Esophagus (tissue), 2 donors: ENCODE results near the gene SENP6. TPM values are rescaled to one million over a fixed set of nuclear protein-coding genes. Genes with fewer than 3 reads are reported as not detected.

Experiments used
- H3K27ac ChIP-seq, 2 donors: one replicate each; pipeline ENCODE4 v1.5.1; 2013; ENCODE audit warnings: low read depth in 2 of 2, mild to moderate bottlenecking in 2 of 2, inconsistent platforms in 1 of 2, low read length in 1 of 2, moderate library complexity in 1 of 2
- H3K27me3 ChIP-seq, 2 donors: one replicate each; pipeline ENCODE4 v1.6.1; 2013; ENCODE audit warnings: low read length in 2 of 2, control low read depth in 1 of 2, mild to moderate bottlenecking in 1 of 2; ENCODE audit not compliant: insufficient read depth in 2 of 2, control insufficient read depth in 1 of 2
- H3K36me3 ChIP-seq, 2 donors: one replicate each; pipeline ENCODE4 v1.6.1; 2013; ENCODE audit warnings: low read length in 1 of 2; ENCODE audit not compliant: control insufficient read depth in 2 of 2, insufficient read depth in 2 of 2
- H3K4me1 ChIP-seq, 2 donors: one replicate each; pipeline ENCODE4 v1.6.1; 2013; ENCODE audit warnings: low read length in 1 of 2; ENCODE audit not compliant: control insufficient read depth in 2 of 2, insufficient read depth in 2 of 2
- H3K4me3 ChIP-seq, 2 donors: one replicate each; pipeline ENCODE4 v1.5.1; 2013; ENCODE audit warnings: low read length in 2 of 2, mild to moderate bottlenecking in 2 of 2, low read depth in 1 of 2, moderate library complexity in 1 of 2
- H3K9me3 ChIP-seq, 2 donors: one replicate each; pipeline ENCODE4 v1.6.1; 2013; ENCODE audit warnings: mild to moderate bottlenecking in 2 of 2, low read depth in 1 of 2, low read length in 1 of 2, moderate library complexity in 1 of 2; ENCODE audit not compliant: control insufficient read depth in 2 of 2, insufficient read depth in 1 of 2
- WGBS, 2 donors: extraction: QIAGEN DNeasy Blood & Tissue Kit; methylation state at CpG; one replicate each; pipeline ENCODE4 v1.1.7; 2013; 5-methylcytosine and 5-hydroxymethylcytosine counted together
- polyA plus RNA-seq, 2 donors: library from polyadenylated mRNA; stranded (reverse); fragments of 200-250 nt; gene quantifications; one replicate each; pipeline ENCODE4 v1.2.3, GENCODE V29; 2013
- donor health status: healthy with polysubstance abuse.
- donor health status: Bipolar disorder and iron deficiency.

The SENP6 gene
- polyA plus RNA-seq, 2 donors = 21.8 to 30.7 TPM

- H3K4me3 ChIP-seq = peak overlapping the region in 1 of 2 donors; percentile 35
- no peaks in the 10 kb centered on the region for H3K9me3 ChIP-seq
- peak overlapping the region in 1 of 2 donors; percentile 13 for H3K27ac ChIP-seq
- 72 to 79% methylated on average over 2 of the region's 2 CpGs for WGBS, 2 donors
- no peaks in the 10 kb centered on the region for H3K36me3 ChIP-seq
- H3K4me1 ChIP-seq = no peaks in the 10 kb centered on the region
- H3K27me3 ChIP-seq = peaks cover 0 to 2% of the 10 kb centered on the region in 2 donors
These were observed 149.8 kb downstream of the SENP6 start for GRCh38 chr6:75751443-75751842.

- Histone ChIP-seq H3K4me1 (peaks cover 0 to 2% of the 10 kb centered on the region in 2 donors), H3K4me3 (peak overlapping the region in 1 of 2 donors; percentile 41), H3K27ac (no peak overlapping the region), H3K27me3 (peaks cover 0 to 2% of the 10 kb centered on the region in 2 donors), H3K9me3 (no peaks in the 10 kb centered on the region), H3K36me3 (no peaks in the 10 kb centered on the region)
- 53 to 58% methylated on average over 3 of the region's 3 CpGs for WGBS, 2 donors
These were observed 150.7 kb downstream of the SENP6 start for GRCh38 chr6:75752365-75752764.

- H3K9me3 ChIP-seq = no peaks in the 10 kb centered on the region
- no peaks in the 10 kb centered on the region for H3K36me3 ChIP-seq
- 88 to 93% methylated on average over 5 of the region's 5 CpGs for WGBS, 2 donors
- no peaks in the 10 kb centered on the region for H3K27me3 ChIP-seq
- peaks cover 0 to 2% of the 10 kb centered on the region in 2 donors for H3K4me1 ChIP-seq
- no peak overlapping the region for H3K27ac ChIP-seq
- no peak overlapping the region for H3K4me3 ChIP-seq
These were observed 154.0 kb downstream of the SENP6 start for GRCh38 chr6:75755704-75756103.

GRCh38 chr6:75757295-75757694 lies 155.6 kb downstream of the SENP6 start:
- H3K9me3 ChIP-seq = no peaks in the 10 kb centered on the region
- H3K4me1 ChIP-seq = peaks cover 0 to 2% of the 10 kb centered on the region in 2 donors
- no peak overlapping the region for H3K27ac ChIP-seq
- H3K27me3 ChIP-seq = no peaks in the 10 kb centered on the region
- H3K36me3 ChIP-seq = no peaks in the 10 kb centered on the region
- WGBS, 2 donors = 82 to 84% methylated on average over 3 of the region's 3 CpGs
- H3K4me3 ChIP-seq = no peak overlapping the region

- Histone ChIP-seq H3K27me3 (no peaks in the 10 kb centered on the region), H3K4me3 (no peak overlapping the region), H3K27ac (no peak overlapping the region), H3K36me3 (no peaks in the 10 kb centered on the region), H3K9me3 (no peaks in the 10 kb centered on the region), H3K4me1 (peaks cover 0 to 2% of the 10 kb centered on the region in 2 donors)
- WGBS, 2 donors = 63 to 65% methylated on average over 5 of the region's 5 CpGs
These were observed 156.4 kb downstream of the SENP6 start for GRCh38 chr6:75758061-75758460.

GRCh38 chr6:75759207-75759606 lies 157.5 kb downstream of the SENP6 start:
- H3K27ac ChIP-seq = no peak overlapping the region
- H3K4me3 ChIP-seq = no peak overlapping the region
- no peaks in the 10 kb centered on the region for H3K9me3 ChIP-seq
- WGBS, 2 donors = 63 to 75% methylated on average over 5 of the region's 5 CpGs
- H3K4me1 ChIP-seq = peaks cover 0 to 2% of the 10 kb centered on the region in 2 donors
- no peaks in the 10 kb centered on the region for H3K36me3 ChIP-seq
- no peaks in the 10 kb centered on the region for H3K27me3 ChIP-seq

DNA sequence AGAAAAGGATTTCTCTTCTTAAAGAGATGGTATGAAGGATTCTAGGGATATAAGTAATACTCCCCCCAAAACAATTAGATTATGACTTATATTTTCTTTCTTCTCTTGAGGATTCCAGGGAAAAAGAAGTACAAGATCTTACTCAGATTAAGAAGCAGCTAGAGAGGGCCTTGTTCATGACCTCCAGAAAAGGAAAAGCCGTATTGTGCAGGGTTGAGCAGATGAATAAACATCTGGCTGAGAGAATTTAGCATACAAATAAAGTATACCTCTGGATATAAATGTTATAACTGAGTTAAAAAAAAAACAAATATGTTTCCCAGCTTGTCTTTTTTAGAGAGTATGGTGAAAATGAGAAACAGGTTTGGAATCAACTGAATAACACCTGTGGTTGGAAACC lies 158.6 kb downstream of the SENP6 start:
- Histone ChIP-seq H3K36me3 (no peaks in the 10 kb centered on the region), H3K4me1 (peaks cover 0 to 2% of the 10 kb centered on the region in 2 donors), H3K27me3 (no peaks in the 10 kb centered on the region), H3K9me3 (no peaks in the 10 kb centered on the region), H3K27ac (no peak overlapping the region), H3K4me3 (no peak overlapping the region)
- WGBS, 2 donors = 74 to 89% methylated on average over 1 of the region's 1 CpG

- H3K27ac ChIP-seq = no peak overlapping the region
- no peaks in the 10 kb centered on the region for H3K36me3 ChIP-seq
- 93 to 94% methylated on average over 1 of the region's 1 CpG for WGBS, 2 donors
These were observed 159.8 kb downstream of the SENP6 start for GRCh38 chr6:75761489-75761888.

GRCh38 chr6:75762063-75762462 lies 160.4 kb downstream of the SENP6 start:
- 91 to 98% methylated on average over 8 of the region's 8 CpGs for WGBS, 2 donors
- Histone ChIP-seq H3K4me3 (no peak overlapping the region), H3K27ac (no peak overlapping the region), H3K4me1 (peaks cover 0 to 2% of the 10 kb centered on the region in 2 donors), H3K9me3 (no peaks in the 10 kb centered on the region), H3K36me3 (no peaks in the 10 kb centered on the region), H3K27me3 (no peaks in the 10 kb centered on the region)

More at GRCh38 chr6:75761489-75761888, 159.8 kb downstream of the SENP6 start:
- Histone ChIP-seq H3K4me1 (peaks cover 0 to 2% of the 10 kb centered on the region in 2 donors), H3K27me3 (no peaks in the 10 kb centered on the region), H3K9me3 (no peaks in the 10 kb centered on the region), H3K4me3 (no peak overlapping the region)

GRCh38 chr6:75766387-75766786 lies 164.7 kb downstream of the SENP6 start:
- Histone ChIP-seq H3K9me3 (no peaks in the 10 kb centered on the region), H3K27ac (no peak overlapping the region), H3K36me3 (no peaks in the 10 kb centered on the region), H3K4me1 (no peaks in the 10 kb centered on the region), H3K4me3 (no peak overlapping the region), H3K27me3 (no peaks in the 10 kb centered on the region)
